Anterior cingulate cortex (tissue), 58 donors: Measurements from ENCODE around the gene INAVA.
"Not testable (repeated sequence)": the region's sequence is repeated elsewhere in the genome, so short reads cannot be mapped to it uniquely, and the experiment has no call there.

Experiments
- DNase-seq, 58 donors: peaks; one replicate each; lab custom pipeline; 2025; lab: John Stamatoyannopoulos, UW

INAVA gene

DNA sequence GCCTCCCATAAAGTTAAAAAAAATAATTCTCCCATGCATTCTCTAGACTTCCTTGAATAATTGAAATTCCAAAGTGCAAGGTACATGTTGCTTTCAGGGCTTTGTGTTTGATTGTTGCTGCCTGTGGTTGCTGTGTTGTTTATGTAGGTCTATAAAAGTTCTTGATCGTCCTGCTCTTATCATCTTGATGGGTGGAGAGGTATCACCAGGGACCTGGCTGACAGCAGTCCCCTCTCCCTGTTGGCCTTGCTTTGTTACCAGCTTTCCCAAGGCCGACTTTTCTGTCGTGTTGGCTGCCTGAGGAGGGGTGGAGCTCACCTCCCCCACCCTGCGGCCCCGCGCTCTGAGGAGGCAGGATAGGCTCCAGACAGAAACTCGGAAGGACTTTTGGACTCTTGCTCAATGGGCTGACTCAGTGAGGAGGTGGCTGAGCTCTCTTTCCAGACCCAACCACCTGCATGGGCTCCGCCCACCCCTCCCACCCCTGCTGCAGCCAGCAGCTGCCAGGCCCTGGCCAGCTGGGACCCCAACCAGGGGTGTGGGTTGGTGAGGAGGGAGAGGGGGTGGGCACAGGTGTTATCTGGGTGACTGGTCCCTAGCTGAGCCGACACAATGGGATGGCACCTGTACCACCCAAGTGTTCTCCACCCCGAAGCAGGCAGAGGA is 2.0 kb downstream of the INAVA start:
- DNase-seq: no peak

DNA sequence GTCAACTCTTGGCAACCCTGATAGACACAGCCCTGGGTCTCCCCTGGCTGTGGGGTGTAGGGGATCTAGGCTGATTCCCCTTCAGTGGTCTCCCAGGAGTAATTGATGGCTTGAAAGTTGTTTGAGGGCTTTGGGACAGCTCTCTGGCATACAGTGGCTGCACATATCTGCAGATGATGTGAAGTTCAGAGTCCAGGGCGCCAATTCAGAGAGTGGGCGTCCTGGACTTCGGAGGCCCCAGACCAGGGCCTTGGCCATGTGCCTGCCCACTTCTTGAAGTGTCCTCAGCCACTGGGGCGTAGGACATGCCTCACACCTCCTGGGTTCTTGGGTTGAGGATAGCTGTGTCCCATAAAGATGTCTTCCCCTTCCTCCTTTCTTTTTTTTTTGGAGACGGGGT is 2.6 kb downstream of the INAVA start:
- no peak for DNase-seq

DNA sequence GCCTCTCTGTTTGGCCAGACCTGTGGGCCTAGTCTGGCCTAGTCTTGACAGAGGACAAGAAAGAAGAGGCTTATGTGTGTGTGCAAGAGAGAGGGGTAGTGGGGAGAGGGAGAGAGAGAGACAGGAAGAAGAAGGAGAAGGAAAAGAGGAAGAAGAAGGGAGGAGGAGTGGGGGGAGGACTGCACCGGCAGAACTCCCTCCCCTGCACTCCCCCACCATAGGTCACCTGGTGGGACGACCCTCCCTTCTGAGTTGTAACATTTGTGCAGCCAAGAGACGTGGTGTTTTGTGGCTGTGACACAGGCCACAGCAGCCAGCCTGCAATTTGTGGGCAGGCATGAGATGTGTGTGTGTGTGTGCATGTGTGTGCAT is 4.3 kb downstream of the INAVA start:
- no peak for DNase-seq

DNA sequence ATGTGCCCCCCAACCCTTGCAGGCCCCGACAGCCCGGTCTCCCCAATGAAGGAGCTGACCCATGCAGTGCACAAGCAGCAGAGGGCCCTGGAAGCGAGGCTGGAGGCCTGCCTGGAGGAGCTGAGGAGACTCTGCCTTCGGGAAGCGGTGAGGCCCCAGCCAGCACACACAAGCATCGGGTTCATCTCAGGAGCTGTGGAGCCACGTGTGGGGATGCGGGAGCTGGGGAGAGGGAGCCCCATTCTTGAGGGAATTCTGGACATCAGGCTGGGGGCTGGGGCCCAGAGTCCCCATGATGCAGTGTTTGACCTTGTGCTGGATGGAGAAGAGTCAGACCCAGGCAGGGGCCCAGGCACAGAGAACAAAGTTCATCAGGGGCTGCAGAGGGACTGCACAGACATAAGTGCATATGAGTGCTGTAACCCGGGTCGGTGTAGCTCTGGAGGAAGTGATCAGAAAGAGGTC is 4.8 kb downstream of the INAVA start:
- DNase-seq: no peak

DNA sequence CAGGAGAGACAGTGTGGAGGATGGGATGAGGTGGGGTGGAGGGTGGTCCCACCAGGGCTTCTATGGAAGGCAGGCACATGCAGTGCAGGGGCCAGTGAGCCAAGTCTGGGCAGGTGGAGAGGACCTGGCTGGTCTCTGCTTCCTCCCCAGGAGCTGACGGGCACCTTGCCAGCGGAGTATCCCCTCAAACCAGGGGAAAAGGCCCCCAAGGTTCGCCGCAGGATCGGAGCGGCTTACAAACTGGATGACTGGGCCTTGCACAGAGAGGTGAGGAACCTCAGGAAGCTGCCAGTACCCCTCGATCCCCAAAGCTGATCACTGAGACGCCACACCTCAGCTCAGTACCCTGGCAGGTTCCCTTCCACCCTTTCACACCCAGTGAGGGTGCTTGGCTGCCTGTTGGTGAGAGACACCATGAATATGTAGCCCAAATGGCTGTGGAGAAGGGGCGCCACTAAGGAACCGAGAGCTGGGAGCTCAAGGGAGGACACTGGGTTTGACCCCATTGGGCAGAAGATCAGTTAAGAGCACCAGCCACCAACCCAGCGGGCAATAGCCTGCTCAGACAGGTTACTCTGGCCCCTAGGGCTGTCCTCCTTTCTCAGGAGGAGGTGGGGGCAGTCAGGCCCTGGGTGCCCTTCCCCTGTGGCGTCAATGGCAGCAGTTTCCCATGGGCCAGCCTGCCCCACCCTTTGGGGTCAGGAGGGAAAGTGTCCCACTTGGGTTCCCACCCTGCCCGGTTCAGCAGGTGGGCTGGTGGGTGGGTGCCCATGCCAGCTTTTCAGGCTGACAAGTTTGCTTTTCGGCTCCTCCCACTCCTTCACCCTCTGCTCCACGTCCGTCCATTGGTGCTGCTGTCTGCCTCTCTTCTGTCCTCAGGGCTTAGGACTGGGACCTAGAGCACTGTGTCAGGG is 5.5 kb downstream of the INAVA start:
- no peak for DNase-seq

DNA sequence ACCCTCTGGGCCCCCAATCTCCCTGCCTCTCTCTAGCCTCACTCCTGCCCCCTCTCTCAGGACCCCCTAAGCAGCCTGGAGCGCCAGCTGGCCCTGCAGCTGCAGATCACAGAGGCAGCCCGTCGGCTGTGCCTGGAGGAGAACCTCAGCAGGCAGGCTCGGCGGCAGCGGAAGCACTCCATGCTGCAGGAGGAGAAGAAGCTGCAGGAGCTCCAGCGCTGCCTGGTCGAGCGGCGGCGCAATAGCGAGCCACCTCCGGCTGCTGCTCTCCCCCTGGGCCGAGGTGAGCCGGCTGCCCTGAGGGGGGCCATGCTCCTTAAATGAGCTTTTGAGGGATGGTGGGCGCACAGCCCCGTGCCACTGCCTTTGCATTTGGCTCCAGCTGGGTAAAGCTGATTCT is 6.2 kb downstream of the INAVA start:
- DNase-seq: peak in 1 of 58 donors; percentile 4

DNA sequence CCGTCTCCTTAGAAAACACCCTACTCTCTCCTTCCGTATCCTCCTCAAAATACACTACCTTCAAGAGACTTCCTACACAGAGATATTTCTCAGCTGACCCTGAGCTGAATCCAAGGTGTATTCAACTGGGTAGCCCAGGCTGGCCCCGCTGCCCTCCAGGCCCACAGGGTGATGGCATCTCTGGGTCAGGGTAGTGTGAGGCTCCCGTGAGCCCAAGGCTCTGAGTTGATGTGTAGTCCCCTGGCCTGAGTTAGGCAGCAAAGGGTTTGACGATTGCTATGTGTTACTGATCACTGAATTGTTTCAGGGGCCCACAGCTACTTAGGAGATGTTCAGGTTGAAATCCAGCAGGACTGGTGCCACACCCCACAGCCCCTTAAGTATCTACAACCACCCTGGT is 6.7 kb downstream of the INAVA start:
- no peak for DNase-seq

DNA sequence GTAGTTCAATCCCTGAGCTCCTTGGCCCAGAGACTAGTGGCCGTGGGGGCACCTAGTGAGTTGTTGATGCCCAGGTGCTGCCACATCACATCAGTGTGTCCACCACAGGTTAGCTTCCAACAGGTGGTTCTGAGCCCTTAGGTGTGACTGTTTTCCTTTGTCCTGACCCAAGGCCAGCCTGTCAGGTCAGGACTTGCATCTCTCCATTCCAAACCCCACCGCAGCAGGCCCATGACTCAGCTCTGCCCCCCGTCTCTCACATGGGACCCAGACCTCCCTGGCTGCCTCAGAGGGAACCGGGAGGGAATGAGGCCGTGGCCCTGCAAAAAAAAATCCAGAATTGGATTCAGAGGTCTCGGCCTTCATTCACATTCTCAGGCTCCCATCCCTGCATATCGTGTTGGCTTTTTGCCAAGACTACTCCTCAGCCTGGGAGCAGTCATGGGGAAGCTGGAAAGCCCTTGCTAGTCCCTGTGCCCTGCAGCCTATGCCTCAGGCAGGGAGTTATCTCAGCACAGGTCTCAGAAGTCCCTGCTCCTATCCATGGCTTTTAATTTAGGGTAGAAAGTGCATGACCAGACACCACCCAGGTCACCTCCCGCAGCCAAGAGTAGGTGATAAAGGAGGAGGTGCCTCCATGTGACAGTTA is 7.2 kb downstream of the INAVA start:
- no peak for DNase-seq

DNA sequence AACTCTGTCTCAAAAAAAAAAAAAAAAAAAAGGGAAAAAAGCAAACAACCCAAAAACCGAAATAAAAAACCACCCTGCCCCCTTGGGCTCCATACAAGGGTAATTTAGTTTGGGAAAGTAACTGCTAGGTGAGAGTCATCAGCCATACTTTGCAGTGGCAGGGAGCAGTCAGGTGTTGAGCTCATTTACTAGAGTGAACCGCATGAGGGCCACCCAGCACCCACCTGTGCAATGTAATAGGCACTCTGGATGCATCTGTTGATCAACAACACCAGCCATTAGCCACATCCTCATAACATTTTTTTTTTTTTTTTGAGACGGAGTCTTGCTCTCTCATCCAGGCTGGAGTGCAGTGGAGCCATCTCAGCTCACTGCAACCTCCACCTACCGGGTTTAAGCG is 9.1 kb downstream of the INAVA start:
- DNase-seq: no peak

DNA sequence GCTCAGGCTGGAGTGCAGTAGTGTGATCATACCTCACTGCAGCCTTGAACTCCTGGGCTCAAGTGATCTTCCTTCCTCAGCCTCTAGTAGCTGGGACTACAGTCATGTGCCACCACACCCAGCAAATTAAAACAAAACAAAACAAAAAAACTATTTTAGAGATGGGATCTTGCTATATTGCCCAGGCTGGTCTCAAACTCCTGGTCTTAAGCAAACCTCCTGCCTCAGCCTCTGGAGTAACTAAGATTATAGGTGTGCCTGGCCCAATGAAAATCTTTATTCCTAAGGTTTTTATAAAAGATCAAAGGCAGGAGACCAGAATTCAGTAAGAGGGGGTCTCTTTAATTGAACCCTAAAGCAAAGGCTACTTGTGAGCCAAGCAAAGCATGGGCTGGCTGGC is 10.1 kb downstream of the INAVA start:
- no peak for DNase-seq

DNA sequence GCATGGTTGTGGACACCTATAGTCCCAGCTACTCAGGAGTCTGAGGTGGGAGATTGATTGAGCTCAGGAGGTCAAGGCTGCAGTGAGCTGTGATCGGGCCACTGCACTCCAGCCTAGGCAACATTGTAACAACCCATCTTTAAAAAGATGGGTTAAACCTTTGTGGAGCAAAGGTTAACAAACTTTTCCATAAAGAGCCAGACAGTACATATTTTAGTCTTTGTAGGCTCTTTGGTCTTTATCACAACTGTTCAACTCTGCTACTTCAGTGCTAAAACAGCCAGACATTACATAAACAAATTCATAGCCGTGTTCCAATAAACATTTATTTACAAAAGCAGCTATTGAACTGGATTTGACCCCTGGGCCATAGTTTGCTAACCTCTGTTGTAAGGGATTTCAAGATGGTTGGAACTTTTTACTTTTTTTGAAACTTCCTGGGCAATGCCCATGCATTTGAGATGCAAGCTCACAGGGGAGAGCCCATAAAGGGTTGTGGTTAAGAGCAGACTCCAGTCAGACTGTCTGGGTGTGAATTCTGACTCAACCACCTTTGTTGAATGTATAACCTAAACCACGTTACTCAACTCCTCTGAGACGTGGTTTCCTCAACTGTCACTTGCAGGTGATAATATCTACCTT is 10.8 kb downstream of the INAVA start:
- no peak for DNase-seq

DNA sequence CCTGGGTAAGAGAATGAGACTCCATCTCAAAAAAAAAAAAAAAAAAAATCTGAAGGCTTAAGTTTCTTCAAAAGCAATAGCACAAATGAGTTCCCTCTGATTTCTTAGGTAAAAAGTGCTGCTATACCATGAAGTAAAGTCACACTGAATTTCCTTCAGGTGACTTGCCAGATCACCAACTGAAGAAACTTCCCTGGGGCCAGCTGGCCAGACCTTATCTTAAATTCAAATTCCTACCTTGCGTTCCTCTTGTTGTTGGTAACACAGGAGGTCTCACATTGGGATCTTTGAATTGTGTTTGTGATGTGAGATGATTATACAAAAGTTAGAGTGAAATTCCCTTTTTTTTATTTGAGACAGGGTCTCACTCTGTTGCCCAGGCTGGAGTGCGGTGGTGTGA is 11.8 kb downstream of the INAVA start:
- no peak for DNase-seq

DNA sequence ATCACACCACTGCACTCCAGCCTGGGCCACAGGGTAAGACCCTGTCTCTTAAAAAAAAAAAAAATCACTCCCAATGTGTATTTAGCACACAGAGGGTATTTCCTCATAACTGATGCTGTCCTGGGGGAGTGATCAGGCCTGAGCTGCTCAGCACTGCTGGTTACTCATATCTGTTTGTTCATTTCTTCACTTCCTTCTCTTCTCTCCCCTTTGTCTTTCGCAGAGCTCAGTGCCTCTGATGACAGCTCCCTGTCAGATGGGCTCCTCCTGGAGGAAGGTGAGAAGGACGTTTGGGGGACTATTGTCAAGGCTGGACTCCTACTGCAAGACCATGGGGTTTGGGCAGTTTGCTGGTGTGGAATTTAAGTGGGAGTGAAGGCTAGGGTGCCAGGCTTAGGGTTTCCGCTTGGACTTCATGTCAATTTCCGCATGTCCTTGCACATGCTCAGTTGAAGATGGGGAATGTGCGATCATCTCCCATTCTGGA is 13.0 kb downstream of the INAVA start:
- no peak for DNase-seq

DNA sequence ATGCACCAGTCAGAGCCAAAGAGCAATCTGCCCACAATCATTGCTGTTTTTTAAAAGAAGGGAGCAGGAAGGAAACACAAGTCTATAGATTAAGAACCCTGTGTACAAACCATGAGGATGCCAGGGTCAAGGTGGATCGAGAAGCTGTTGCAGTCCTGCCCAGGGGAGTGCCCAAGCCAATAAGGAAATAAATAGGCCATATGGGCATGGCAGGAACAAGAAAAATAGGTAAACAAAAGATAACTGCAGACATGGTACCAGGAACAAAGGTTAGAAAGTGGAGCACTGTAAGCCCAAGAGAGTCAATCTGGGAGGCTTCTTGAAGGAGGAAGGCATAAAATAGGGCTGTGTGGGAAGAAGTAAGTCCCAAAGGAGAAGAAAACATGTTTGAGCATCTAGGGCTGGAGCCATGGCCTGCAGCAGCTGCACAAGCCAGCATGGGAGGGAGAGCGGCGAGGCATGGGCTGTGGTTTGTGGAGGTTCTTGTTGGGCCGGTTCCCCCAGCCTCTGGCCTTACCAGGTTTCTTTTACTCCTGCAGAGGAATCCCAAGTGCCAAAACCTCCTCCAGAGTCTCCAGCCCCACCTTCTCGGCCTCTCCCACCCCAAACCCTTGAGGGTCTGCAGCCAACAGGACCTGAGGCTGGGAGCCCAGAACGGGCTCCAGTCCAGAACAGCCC is 13.6 kb downstream of the INAVA start:
- no peak for DNase-seq

DNA sequence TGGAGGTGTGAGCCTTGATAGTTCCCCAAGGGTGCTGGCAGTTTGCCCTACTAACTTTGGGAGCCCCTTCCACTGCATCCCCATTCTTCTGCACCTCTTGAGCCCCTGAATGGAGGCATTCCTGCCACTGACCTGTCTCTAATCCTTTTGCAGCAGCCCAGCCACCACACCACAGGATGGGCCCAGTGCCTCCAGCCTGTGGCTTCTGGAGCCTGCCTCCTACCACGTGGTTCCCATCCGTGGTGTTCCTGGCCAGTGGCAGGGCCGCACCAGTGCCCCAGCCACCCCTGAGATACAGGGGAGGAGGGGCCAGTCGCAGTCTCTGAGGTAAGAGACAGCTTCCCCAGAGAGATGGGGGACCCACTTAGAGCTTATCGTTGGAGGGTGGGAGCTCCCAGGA is 14.4 kb downstream of the INAVA start:
- no peak for DNase-seq

DNA sequence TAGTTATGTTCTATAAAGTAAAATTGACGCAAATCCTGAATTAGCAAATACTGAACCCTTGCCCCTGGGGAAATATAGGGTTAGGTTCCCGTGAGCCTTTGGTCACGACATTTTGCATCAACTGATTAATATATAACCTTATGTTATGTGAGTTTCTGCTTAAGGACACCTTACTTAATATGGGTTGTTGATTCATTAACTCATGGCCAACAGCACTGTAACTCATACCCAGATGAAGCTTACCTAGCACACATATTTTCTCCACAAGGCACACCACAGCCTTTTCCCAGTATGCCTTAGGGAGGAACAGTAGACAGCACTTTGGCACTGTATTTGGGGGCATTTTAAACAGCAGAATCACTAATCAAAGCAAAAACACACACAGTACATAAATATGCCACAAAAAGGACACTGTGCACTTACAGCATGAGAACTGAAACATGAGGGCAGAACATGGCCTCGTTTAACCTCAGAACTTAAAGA is 15.1 kb downstream of the INAVA start:
- DNase-seq: no peak

DNA sequence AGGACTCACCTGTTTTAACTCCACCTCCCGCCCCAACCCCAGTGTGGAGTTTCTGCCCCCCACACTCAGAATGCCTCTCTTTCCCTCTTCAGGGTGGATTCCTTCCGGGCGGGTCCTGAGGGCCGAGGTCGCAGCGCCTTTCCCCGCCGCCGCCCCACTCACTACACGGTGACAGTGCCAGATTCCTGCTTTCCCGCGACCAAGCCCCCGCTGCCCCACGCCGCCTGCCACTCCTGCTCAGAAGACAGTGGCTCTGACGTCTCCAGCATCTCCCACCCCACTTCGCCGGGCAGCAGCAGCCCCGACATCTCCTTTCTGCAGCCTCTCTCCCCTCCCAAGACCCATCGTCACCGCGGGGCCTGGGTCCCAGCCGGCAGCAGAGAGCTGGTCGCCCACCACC is 16.7 kb downstream of the INAVA start:
- DNase-seq: no peak

DNA sequence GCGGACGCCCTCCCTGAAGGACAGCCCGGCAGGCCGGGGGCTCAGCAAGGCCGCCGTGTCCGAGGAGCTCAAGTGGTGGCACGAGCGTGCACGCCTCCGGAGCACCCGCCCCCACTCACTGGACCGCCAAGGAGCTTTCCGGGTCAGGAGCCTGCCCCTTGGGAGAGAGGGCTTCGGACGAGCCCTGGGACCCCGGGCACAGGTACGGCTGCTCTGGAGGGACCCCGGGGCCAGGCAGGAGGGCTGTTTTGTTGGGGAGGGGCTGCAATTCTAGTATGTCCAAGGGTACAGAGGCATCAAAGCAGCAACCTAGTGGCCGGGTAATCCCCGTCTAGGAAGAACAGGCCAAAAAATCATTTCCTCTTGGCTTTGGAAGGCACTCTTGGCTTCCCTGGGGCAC is 17.2 kb downstream of the INAVA start:
- not testable (repeated sequence) for DNase-seq

DNA sequence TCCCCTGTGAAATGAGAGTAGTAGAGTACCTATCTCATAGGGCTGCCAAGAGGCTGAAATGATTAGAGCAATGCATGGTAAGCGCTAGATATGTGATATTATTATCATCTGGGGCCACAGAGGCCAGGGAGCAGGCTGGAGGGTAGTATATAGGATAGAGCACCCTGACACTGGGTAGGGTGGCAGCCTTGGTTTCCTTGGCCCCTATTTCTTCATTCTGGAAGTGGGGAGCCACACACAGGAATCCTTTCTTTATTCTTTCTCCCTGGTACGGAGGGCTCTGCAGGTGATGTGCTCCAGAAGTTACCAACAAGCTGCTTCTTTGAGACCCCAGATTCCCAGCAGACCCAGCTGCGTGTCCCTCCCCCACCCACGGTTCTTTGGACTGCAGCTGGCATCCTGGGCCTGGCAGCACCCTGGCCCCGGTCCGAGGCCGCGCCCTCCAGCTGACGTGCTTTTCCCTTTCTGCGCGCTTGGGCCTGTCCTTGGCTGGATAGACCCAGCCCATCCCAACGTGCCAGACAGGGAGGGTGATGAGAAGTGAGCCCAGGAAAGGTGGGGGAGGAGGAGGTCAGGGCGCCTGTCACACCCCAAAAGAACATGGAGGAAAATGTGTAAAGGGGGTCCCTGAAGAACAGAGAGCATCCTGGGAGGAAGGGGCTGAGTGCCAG is 18.2 kb downstream of the INAVA start:
- DNase-seq: peak in 22 of 58 donors; percentile 6 to 74 (median 16)
